Breast epithelium (tissue), 3 donors: Measurements from ENCODE around the gene VPS13C.

Source experiments
- CTCF ChIP-seq, 3 donors: fragments of 450-650 bp; IDR thresholded peaks; one replicate each; pipeline ENCODE4 v1.5.1; 2016 to 2017; ENCODE audit warnings: antibody characterized with exemption in 3 of 3, mild to moderate bottlenecking in 3 of 3, moderate library complexity in 3 of 3
- POLR2A ChIP-seq: fragments of 450-650 bp; IDR thresholded peaks from one replicate; pipeline ENCODE4 v1.6.1; 2016; ENCODE audit warnings: antibody characterized with exemption, mild to moderate bottlenecking, moderate library complexity

GRCh38 chr15:62071711-62072308, 11.6 kb upstream of the VPS13C start:
- TF ChIP-seq POLR2A (no peak), CTCF (IDR thresholded peaks at IDR 0.05) (peak in 2 of 3 donors; percentile 43 to 56)
